AG04450 (cell line): ENCODE data around the gene H3-3A. TPM values are rescaled to one million over a fixed set of nuclear protein-coding genes. Genes with fewer than 3 reads are reported as not detected.

Source experiments
- CTCF ChIA-PET: fragments of 300-600, 350-600 bp; formaldehyde crosslinking; extraction: SDS; loops from one replicate; lab custom pipeline; 2022; ENCODE audit warnings: antibody characterized with exemption, inconsistent platforms; lab: Charles Lee
- POLR2A ChIA-PET: fragments of 350-600 bp; formaldehyde crosslinking; extraction: SDS; loops from one replicate; lab custom pipeline; 2021; ENCODE audit warnings: antibody characterized with exemption, inconsistent platforms; lab: Yijun Ruan, JAX
- DNase-seq: peaks from one replicate; pipeline ENCODE4 v3.0.0-alpha.2; 2011; ENCODE audit warnings: low read depth, low spot score
- H3K27ac ChIP-seq: one replicate; pipeline ENCODE4 v1.5.1; 2012; ENCODE audit warnings: low read depth, low read length, control low read depth
- H3K27me3 ChIP-seq: one replicate; pipeline ENCODE4 v1.6.0; 2012; ENCODE audit warnings: low read length; ENCODE audit not compliant: control insufficient read depth, insufficient read depth
- H3K4me3 ChIP-seq: 2 replicates; pipeline ENCODE4 v1.5.1; 2011; ENCODE audit warnings: mild to moderate bottlenecking, low read depth, low read length, control low read depth
- H3K9me3 ChIP-seq: 2 replicates; pipeline ENCODE4 v1.5.1; 2012; ENCODE audit warnings: low read length; ENCODE audit not compliant: control insufficient read depth, insufficient read depth
- CTCF ChIP-seq: IDR thresholded peaks from 2 replicates; pipeline ENCODE4 v1.5.1; 2011; ENCODE audit warnings: low read depth, low read length, control low read depth, inconsistent platforms
- polyA plus RNA-seq: library from polyadenylated mRNA; depleted of rRNA; stranded (reverse); fragments of >200 nt; gene quantifications from 2 replicates; pipeline ENCODE4 v1.2.3, GENCODE V29; 2011

Gene H3-3A
- polyA plus RNA-seq, 1 experiment, result 330 TPM

- ChIA-PET POLR2A (no interaction called here), CTCF (interaction anchor here (6.1 kb wide), 1 partner anchor 55 kb away, joined by 104 read pairs; no protein-coding TSS in a partner anchor)
- Histone ChIP-seq H3K9me3 (no peaks in the 10 kb centered on the region), H3K27me3 (no peaks in the 10 kb centered on the region), H3K27ac (no peak overlapping the region), H3K4me3 (no peak overlapping the region)
- no peak for TF ChIP-seq CTCF
- DNase-seq, result no peak
Observed at GRCh38 chr1:226069811-226070489, 7.4 kb downstream of the H3-3A start.

GRCh38 chr1:226072347-226072746 is 9.8 kb downstream of the H3-3A start:
- TF ChIP-seq CTCF, result no peak
- H3K4me3 ChIP-seq, result no peak overlapping the region
- no peaks in the 10 kb centered on the region for H3K9me3 ChIP-seq
- no peaks in the 10 kb centered on the region for H3K27me3 ChIP-seq
- no peak overlapping the region for H3K27ac ChIP-seq
- ChIA-PET POLR2A (interaction anchor here (1.5 kb wide), 1 partner anchor 10 kb away, joined by 4 read pairs; the partner anchor contains the start of gene H3-3A), CTCF (no interaction called here)
- DNase-seq, result no peak

GRCh38 chr1:226073184-226073950 is 10.9 kb downstream of the H3-3A start:
- Histone ChIP-seq H3K9me3 (no peaks in the 10 kb centered on the region), H3K27me3 (no peaks in the 10 kb centered on the region), H3K27ac (no peak overlapping the region), H3K4me3 (no peak overlapping the region)
- CTCF ChIA-PET, result interaction anchor here (0.6 to 2.0 kb wide), 3 partner anchors 8 to 48 kb away, joined by 3 to 39 read pairs (median 4); partner anchors contain the start of gene H3-3A
- TF ChIP-seq CTCF, result no peak
- POLR2A ChIA-PET, result interaction anchor here (0.7 to 1.5 kb wide), 3 partner anchors 10 to 311 kb away, joined by 4 read pairs; partner anchors contain the start of gene H3-3A
- no peak for DNase-seq

- Histone ChIP-seq H3K27me3 (no peaks in the 10 kb centered on the region), H3K9me3 (no peaks in the 10 kb centered on the region), H3K4me3 (no peak overlapping the region), H3K27ac (no peak overlapping the region)
- POLR2A ChIA-PET, result interaction anchor here (0.6 to 0.9 kb wide), 4 partner anchors 9 to 612 kb away, joined by 3 to 6 read pairs (median 4); no protein-coding TSS in a partner anchor
- CTCF ChIA-PET, result interaction anchor here (1.1 to 2.0 kb wide), 4 partner anchors 9 to 52 kb away, joined by 3 to 39 read pairs (median 5); partner anchors contain the start of gene H3-3A
- DNase-seq, result no peak
- no peak for TF ChIP-seq CTCF
Observed at GRCh38 chr1:226074046-226074445, 11.5 kb downstream of the H3-3A start.
